Gastrocnemius medialis (tissue), 4 donors: ENCODE measurements around the gene IRAK2.

Experiments used
- CTCF ChIP-seq, 5 experiments: fragments of 450-650 bp in 3 of 5; fragments of 200-600 bp in 2 of 5; sonication (generic) in 2 of 5; IDR thresholded peaks in 4 of 5; conservative IDR thresholded peaks in 1 of 5; 1 replicate in 4 of 5; 2 replicates in 1 of 5; pipeline ENCODE4 v1.5.1; 2016 to 2019; ENCODE audit warnings: antibody characterized with exemption in 5 of 5, mild to moderate bottlenecking in 3 of 5, moderate library complexity in 3 of 5
- POLR2A ChIP-seq, 2 donors: fragments of 450-650 bp; IDR thresholded peaks; one replicate each; pipeline ENCODE4 v1.6.1; 2017; ENCODE audit warnings: antibody characterized with exemption in 2 of 2, mild to moderate bottlenecking in 2 of 2, moderate library complexity in 2 of 2

- TF ChIP-seq CTCF (IDR thresholded peaks at IDR 0.05 in 4 of 5, conservative IDR thresholded peaks at IDR 0.05 in 1 of 5): no peak
- TF ChIP-seq POLR2A (IDR thresholded peaks at IDR 0.05): no peak
Measured at GRCh38 chr3:10196389-10197052, 31.8 kb downstream of the IRAK2 start.
